GM20000 (cell line): ENCODE measurements around the gene TNFRSF11A.

Experiments used
- DNase-seq: peaks from one replicate; pipeline ENCODE4 v3.0.0; 2012; ENCODE audit warnings: low spot score
- TF ChIP-seq, protein P1 (sequence below): IDR thresholded peaks from 2 replicates; pipeline ENCODE4 v1.5.1; 2012; ENCODE audit warnings: mild to moderate bottlenecking, control low read depth; ENCODE audit errors: extremely low read depth, missing control alignments

TNFRSF11A gene

DNA sequence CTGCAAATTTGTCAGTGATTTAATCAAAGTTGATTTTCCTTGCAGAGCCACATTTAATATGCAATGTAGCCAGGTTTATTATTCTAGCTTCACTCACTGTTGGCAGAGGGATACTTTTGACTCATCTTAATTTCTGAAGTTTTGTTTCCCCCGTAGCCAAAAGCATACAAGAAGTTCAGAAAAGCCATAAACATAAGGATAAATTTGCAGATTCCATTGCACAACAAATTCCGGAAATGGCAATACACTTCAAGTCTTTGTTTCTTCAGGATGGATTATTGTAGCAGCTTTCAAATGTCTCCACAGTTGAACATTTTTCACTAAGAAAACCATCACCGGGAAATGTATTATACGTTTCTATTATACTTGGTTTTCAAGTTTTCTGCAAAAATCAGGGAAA lies 109.7 kb downstream of the TNFRSF11A start:
- TF ChIP-seq, protein P1, sequence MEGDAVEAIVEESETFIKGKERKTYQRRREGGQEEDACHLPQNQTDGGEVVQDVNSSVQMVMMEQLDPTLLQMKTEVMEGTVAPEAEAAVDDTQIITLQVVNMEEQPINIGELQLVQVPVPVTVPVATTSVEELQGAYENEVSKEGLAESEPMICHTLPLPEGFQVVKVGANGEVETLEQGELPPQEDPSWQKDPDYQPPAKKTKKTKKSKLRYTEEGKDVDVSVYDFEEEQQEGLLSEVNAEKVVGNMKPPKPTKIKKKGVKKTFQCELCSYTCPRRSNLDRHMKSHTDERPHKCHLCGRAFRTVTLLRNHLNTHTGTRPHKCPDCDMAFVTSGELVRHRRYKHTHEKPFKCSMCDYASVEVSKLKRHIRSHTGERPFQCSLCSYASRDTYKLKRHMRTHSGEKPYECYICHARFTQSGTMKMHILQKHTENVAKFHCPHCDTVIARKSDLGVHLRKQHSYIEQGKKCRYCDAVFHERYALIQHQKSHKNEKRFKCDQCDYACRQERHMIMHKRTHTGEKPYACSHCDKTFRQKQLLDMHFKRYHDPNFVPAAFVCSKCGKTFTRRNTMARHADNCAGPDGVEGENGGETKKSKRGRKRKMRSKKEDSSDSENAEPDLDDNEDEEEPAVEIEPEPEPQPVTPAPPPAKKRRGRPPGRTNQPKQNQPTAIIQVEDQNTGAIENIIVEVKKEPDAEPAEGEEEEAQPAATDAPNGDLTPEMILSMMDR, result no peak
- DNase-seq, result no peak

DNA sequence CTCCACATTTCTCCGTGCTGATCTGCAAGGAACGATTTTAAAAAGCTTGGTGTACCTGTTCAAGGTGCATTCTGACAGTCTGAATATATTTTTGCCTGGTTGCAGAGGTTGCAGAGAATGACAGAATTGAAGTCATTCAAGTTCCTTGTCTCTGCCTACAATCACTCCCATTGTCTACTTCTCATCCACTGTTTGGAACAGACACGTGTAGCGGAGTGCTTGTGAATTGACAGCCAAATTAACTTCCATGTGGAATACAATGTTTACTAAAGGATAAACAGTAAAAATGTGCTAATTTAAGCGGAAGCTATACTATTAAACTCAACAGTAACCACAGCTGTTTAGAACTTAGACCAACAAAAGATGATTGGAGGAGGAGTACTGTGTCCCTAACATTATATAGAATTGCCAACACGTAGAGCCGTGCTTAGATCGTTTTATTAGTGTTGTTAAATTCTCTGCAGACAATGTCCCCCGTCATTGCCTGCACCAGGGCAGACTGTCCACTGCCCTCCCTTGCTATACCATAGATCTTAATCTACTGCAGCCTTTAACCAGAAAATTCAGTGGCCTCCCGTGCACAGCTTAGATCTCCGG lies 110.4 kb downstream of the TNFRSF11A start:
- DNase-seq, result no peak
- TF ChIP-seq, protein P1, result no peak

DNA sequence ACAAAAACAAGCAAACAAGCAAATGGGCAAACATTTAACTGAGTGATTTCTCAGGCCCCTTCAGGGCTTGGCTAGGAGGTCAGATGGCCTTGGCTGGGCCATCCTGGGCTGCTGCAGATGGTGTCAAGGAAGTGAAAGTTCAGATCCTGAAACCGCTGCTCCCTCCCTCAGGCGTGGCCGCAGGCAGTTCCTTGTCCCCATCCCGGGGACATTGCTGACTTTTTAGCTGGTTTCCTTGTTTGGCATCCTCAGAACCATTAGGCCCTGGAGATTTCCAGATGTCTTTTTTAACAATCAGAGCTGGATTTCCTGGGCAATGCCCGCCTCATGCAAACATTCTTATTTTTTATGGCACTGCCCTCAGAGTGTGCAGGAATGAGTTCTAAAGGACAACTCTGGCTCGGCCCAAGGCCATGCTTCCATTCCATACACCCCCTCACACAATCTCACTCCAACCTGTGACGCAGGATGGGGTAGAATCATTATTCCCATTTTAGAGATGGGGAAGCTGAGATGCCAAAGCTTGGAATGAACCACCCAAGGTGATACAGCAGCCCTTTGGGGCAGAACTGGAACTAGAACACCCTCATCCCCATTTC lies 111.6 kb downstream of the TNFRSF11A start:
- TF ChIP-seq, protein P1, result no peak
- DNase-seq, result no peak

DNA sequence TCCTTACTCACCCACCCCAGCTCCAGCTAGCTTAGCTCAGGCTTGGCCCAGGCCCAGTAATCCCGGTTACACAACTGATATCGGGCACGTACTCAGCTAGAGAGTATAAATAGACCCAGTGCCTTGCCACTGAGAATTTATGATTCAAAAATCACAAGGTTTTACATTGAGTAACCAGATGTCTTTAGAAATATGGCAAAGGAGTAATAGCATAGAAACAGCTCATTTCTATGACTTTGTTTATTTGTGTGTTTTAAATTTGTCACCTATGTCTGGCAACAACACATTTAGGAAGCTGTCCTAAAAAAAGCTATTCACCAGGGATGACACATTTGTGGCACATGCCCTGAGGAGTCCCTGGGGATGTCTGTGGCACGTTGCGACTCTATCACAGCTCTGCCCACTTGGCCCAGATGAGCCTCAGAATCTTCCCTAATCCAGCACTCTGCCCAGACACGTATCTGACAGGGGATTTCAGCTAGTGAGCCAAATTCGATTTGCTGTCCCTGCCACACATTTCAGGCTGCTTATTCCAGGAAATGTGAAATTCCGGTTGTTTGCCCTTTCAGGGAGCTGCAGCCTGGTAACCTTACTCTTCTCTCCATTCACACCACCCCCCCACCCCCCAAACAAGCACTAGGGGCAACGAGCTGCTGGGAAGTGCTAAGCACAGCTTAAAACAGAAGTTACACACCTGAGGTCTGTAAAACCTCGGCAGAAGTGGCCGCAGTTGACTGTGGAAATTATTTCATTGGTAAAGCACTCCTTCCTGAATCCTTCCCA lies 112.3 kb downstream of the TNFRSF11A start:
- no peak for DNase-seq
- TF ChIP-seq, protein P1, result no peak

DNA sequence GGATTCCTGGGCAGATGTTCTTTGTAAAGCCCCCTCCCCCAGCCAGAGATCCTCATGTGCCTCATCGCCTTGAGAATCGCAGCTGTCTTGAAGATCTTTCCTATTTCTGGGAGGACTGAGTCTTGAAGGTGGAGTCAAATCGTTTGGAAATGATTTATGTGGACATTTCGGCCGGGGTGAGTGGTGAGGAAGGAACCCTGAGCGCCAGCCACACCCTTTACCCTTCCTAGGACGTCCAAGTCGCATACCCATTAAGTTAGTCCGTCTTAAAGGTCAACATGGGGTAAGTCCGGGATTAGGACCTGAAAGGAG lies 112.9 kb downstream of the TNFRSF11A start:
- no peak for DNase-seq
- TF ChIP-seq, protein P1, result no peak

DNA sequence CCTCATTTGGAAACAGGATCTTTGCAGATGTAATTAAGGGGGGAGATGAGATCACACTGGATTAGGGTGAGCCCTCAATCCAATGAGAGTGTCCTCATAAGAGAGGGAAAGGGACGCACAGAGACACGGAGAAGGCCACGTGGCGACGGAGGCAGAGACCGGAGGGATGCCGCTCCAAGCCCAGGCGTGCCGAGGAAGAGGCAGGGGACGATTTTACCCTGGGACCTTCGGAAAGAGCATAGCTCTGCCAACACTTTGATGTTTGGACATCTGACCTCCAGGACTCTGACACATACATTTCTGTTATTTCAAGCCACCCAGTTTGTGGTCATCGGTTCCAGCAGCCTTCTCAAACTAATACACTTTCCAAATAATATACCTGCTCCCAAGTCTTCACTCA lies 113.3 kb downstream of the TNFRSF11A start:
- DNase-seq, result no peak
- TF ChIP-seq, protein P1, result no peak

DNA sequence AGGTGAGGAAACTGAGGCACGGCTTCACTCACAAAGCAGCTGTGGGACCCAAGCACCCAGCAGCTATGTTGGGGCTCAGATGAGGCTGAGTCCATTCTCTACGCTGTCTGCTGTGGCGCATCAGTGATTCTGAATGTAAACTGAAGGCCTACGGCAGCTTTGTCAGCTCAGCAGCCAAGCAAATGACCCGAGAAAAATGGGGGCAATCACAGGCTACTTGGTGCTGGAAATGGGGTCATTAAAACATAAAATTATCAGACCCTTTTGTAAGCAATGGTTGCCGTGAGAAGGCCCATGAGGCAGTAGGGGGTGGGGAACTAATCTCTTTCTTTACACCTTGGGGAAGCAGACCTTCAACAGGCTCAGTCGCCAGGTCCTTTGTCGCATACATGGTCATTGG lies 113.8 kb downstream of the TNFRSF11A start:
- TF ChIP-seq, protein P1, result no peak
- no peak for DNase-seq
